Fibroblast of skin of left biceps (primary cell): ENCODE data around the gene BAIAP2L1.
A peak's percentile ranks its signal among the peaks of the same experiment; 100 is the strongest.

Source experiments
- DNase-seq, 2 experiments: peaks; one replicate each; pipeline ENCODE4 v3.0.0-alpha.2; 2013; ENCODE audit warnings: low read depth in 2 of 2

The BAIAP2L1 gene

GRCh38 chr7:98294798-98295382 lies 106.0 kb downstream of the BAIAP2L1 start:
- no peak for DNase-seq

GRCh38 chr7:98294326-98294725 lies 106.6 kb downstream of the BAIAP2L1 start:
- DNase-seq, result no peak

GRCh38 chr7:98293746-98294145 lies 107.1 kb downstream of the BAIAP2L1 start:
- no peak for DNase-seq

GRCh38 chr7:98293265-98293664 lies 107.6 kb downstream of the BAIAP2L1 start:
- DNase-seq, result no peak

GRCh38 chr7:98291717-98292116 lies 109.2 kb downstream of the BAIAP2L1 start:
- no peak for DNase-seq

- DNase-seq, result no peak
Observed at GRCh38 chr7:98289333-98289875, 111.5 kb downstream of the BAIAP2L1 start.

GRCh38 chr7:98288064-98288823 lies 112.6 kb downstream of the BAIAP2L1 start:
- DNase-seq, result no peak

- no peak for DNase-seq
Observed at GRCh38 chr7:98287486-98287959, 113.4 kb downstream of the BAIAP2L1 start.

GRCh38 chr7:98286701-98287485 lies 114.0 kb downstream of the BAIAP2L1 start:
- DNase-seq, result no peak

- no peak for DNase-seq
Observed at GRCh38 chr7:98286093-98286539, 114.8 kb downstream of the BAIAP2L1 start.

GRCh38 chr7:98285157-98286092 lies 115.5 kb downstream of the BAIAP2L1 start:
- DNase-seq, result no peak

- no peak for DNase-seq
Observed at GRCh38 chr7:98284335-98285036, 116.4 kb downstream of the BAIAP2L1 start.

- DNase-seq, result no peak
Observed at GRCh38 chr7:98283887-98284222, 117.0 kb downstream of the BAIAP2L1 start.

GRCh38 chr7:98283127-98283886 lies 117.6 kb downstream of the BAIAP2L1 start:
- no peak for DNase-seq

- no peak for DNase-seq
Observed at GRCh38 chr7:98282703-98283102, 118.2 kb downstream of the BAIAP2L1 start.

- DNase-seq, result no peak
Observed at GRCh38 chr7:98281757-98282606, 118.9 kb downstream of the BAIAP2L1 start.

GRCh38 chr7:98280791-98281756 lies 119.8 kb downstream of the BAIAP2L1 start, which contains the start of gene BRI3:
Gene BRI3, plus strand, starts transcription at chr7:98281686. Its CDS starts 110 bp downstream, at chr7:98281796.
- peak; percentile 53 to 76 for DNase-seq

- DNase-seq, result no peak
Observed at GRCh38 chr7:98280296-98280695, 120.6 kb downstream of the BAIAP2L1 start.
